Endometrium (tissue), 2 donors: ENCODE data around the gene ANKH.
A peak's percentile ranks its signal among the peaks of the same experiment; 100 is the strongest.

Experiments
- FAIRE-seq: peaks from 2 replicates; lab custom pipeline; 2012; peaks lifted over from hg19 to GRCh38; lab: Jason Lieb, UNC
- donor health status: control.
- donor health status: control.

ANKH gene

DNA sequence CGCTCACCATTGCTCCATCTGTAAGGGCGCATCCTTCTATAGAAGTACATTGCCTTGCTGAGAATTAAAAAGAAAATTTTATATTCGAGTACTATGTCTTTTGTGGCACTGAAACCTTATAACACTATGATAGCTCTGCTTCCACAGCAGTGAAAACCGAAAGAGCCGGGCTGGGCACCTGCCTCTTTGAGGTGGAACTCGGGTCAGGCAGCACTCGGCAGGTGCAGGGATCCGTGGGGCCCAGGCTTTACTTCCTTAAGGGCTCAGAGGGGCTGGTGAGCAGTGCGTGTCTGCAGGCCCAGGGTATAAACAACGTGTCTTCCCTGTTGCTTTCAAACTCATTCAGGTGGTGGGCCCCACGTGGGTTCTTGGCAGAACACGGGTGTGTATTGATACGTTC lies 137.2 kb downstream of the ANKH start:
- no peak for FAIRE-seq

- no peak for FAIRE-seq
These were observed 137.9 kb downstream of the ANKH start for GRCh38 chr5:14733661-14734060.

DNA sequence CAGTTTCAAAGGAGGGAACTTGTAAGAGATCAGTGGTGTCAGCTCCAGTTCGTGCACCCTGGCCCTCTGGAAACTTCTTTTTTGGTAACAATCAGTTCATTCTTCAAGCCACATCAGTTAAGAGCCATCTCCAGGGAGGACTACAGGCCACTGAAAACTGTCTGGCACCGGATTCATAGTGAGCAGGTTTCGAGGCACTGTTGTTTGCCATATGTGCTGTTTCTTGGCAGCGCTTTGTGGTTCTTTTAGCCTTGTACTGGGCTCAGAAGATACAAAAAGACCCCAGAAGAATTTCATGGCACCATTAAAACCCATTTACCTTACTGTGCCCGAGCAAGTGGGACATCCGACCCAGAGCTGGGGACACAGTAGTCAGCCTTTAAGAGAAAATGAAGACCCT lies 138.6 kb downstream of the ANKH start:
- FAIRE-seq: no peak

DNA sequence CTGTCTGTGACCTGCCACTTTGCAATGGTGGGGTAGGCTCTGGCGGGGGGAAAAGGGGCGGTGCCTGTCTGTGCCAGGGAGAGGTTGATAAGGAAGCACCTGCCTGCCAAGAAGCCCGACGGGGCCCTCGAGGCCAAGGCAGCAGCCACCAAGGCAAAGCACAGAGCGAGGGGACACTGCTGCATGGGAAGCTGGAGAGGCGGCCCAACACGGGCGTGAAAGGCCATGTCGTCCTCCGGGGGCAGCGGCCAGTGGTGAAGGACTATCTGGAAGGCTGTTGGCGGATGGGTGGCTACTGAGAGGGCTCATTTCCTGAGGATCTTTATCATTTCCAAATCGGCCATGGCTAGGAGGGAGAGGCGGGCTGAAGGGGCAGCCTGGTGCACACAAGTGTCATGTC lies 140.7 kb downstream of the ANKH start:
- FAIRE-seq: no peak

DNA sequence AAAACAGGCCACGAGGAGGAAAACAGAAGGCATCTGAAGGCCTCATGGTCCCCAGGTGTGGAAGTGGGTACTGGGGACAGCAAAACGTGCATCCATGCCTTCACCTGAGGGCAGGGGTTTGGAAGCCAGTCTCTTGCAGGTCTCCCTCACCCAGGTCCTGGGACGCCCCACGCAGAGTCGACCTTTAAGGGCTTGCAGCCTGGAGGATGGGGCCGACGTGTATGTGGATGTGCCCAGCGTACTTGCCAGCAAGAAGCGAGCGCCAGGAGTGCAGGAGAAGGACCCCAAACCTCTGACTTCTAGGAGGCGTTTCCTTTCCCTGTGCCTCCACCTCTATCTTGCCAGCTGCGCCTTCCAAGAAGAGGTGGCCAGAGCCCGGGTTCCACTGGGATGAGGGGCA lies 141.1 kb downstream of the ANKH start:
- no peak for FAIRE-seq

GRCh38 chr5:14729448-14730385 lies 141.9 kb downstream of the ANKH start:
- FAIRE-seq: no peak

DNA sequence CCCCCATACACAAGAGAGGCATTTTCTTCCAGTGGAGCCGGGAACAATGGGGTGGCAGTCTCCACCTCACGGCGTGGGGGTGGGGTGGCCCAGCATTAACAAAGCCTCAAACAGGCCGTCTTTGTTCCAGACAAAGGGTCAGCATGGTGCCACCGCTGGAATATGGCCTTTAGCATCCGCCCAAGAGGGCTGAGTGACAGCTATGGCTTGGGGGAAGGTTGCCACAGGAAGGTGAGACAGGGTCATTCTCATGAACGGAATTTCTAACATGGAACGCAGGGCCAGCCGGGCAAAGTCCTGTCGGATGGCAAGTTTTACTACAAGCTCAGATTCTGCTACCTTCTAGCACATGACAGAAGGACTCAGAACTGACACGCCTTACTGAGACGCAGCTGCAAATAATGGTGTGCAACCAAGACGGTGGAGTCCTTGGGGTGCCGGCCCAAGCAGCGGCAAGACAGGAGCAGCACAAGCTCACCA lies 143.1 kb downstream of the ANKH start:
- no peak for FAIRE-seq

DNA sequence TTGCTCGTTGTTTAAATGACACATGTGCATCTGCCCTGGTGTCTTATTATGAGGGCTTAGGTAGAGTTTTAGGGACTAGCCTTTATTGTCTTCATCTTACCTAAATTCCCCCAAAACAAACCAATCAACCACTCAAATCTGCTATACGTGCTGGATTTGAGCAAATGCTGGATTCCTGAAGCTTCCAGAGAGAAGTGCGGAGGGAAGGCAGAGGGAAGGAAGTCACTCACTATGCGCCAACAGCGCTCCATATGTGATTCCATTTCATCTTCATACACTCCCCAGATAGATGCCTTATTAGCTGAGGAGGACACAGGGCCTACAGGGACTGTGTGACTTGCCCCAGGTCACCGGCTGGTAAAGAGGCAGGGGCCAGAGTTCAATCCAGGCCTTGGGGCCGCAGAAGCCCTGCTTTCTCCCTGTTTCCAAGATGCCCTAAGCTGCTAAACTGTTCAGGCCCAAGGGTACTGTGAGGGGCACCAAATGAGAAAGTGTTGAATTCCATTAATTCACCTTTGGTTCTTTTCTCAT lies 143.6 kb downstream of the ANKH start:
- no peak for FAIRE-seq

DNA sequence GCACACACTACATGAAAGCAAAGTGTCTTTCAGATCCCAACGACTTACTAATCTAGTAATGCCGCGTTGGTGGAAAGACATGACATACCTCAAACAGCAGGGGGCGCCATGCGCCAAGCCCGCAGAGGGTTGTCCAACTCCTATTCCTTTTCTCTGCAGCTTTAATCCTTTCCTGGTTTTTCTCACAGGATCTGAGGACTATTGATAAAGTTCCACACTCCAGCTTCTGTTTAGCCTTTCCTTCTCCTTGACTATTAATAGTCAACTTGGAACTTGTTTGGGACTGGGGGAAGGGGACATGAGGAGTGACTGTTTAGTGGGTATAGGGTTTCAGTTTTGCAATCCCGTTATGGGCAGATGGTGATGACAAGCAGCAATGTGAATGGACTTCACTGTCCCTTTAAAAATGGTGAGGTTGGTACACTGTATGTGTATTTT lies 144.1 kb downstream of the ANKH start:
- FAIRE-seq: peak; percentile 84

DNA sequence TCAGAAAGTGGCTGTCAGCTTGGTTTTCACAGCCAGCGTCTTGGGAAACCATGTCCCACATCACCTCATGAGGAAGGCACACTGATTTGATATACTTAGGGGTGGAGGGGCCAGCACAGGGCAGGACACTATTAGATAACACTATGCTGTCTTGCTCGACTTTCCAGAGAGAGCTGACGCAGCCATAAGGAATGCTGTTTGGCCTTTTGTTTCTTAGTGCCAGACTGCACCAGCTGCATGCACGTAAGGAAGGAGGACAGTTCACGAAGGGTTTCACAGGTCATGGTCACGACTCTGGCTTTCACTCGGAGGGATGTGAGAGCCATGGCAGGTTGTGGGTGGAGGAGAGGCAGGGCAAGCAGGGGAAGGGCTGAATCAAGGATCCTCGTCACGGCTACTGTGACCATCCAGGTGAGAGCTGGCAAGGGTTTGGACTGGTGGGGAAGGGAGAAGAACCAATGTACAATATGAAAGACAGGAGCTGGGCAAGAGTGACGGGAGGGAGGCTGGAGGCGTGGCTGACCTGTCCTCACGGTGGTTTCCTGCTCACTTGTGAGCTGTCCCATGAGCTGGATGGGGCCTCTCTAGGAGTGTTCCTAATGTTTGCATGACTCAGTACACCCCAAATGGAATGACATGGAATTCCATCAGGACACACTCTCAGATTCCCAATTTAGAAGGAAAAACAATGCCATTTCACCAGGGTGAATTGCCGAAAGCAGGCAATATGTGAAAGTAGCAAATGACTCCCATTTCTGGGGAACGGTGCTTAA lies 145.3 kb downstream of the ANKH start:
- no peak for FAIRE-seq

DNA sequence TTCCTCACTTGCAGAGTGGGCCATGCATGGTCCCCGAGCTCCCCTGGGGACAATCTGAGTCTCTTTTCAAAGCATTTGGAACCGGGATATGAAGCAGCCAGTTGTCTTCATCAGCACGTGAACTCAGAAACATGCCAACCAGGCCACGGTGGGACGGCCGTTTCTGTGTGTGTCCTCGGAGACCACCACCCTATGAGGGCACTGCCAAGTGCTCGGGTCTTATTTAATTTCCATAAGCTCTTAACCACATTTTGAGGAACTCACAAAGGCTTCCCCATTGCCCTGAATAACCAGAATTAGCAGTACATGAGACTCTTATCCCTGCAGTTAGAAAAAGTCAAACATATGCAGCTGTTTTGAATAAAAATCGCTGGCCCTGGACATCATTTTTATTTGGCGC lies 146.9 kb downstream of the ANKH start:
- no peak for FAIRE-seq

DNA sequence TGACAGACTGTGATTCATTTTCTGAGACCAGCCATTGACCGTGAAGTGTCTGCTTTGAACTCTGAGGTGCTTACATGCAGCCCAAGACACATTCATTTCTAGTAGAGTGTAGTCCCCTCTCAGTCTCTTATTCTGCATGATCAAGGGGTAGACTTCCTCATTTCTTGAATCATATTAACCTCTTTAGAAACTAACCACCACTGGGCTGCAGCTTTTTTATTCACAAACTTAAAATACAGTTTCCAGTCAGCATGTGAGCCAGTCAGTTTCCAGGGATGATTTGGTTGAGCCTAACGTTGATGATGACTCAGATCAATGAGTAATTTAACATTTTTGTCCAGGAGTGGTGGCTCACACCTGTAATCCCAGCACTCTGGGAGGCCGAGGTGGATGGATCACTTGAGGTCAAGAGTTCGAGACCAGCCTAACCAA lies 147.9 kb downstream of the ANKH start:
- FAIRE-seq: no peak

GRCh38 chr5:14722923-14723322 lies 148.7 kb downstream of the ANKH start:
- no peak for FAIRE-seq

- no peak for FAIRE-seq
These were observed 149.5 kb downstream of the ANKH start for GRCh38 chr5:14721990-14722656.

DNA sequence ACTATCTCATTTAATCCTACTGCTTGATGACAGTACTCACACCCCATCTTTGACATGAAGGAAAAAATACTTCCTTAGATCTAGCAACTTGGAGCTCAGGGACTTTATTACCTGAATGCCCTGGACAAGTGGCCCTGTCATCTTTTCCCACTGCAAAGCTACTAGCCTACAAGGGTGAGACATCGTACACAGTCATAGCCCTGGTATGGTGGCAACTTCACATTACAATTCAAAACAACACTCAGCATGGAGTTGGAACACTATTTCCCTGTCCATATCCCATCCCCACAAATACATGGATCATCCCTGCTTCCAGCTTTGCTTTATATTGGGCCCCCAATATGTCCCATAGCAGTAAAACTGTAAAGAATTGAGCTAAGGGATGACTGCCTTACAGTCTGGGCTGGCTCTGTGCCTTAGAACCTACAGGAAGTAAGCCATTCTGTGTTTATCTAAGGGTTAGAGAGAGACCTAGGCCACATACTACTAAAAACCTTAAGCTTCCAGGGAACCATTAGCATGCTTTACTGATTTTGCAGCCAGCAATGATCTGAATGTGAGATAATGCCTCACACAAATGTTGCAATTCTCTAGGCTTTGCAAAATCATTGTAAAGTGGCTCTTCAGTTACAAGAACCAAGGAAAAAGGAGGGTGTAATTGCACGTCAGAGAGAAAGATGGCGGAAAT lies 151.2 kb downstream of the ANKH start:
- FAIRE-seq: no peak

- no peak for FAIRE-seq
These were observed 152.8 kb downstream of the ANKH start for GRCh38 chr5:14718778-14719177.

- FAIRE-seq: no peak
These were observed 154.5 kb downstream of the ANKH start for GRCh38 chr5:14716755-14717752.

- FAIRE-seq: no peak
These were observed 156.1 kb downstream of the ANKH start for GRCh38 chr5:14715481-14715880.

DNA sequence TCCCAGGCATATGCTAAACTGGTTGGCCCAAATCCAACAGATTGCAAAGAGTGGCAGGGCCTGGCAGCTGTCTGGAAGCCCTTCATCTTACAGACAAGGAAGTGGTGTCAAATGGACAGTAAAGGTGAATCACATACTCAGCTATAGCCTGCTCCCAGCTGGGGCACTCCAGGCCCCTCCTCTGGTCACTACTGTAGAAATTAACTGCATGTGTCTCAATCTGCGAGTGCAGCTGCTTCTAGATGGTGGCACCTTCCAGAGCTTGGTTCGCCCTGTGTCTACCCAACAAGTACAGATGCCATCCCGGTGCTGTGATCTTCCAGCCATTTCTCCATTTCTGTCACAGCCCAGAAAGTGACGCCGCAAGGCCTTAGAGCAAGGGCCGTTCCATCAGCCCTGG lies 156.9 kb downstream of the ANKH start:
- no peak for FAIRE-seq
